Measurements from ENCODE around the gene ADGRV1.

- no peak for TF ChIP-seq CTCF (conservative IDR thresholded peaks at IDR 0.05; ENCODE audit: low read length)
- TF ChIP-seq EZH2phosphoT487 (IDR thresholded peaks at IDR 0.05; ENCODE audit: borderline replicate concordance), result no peak
Observed at GRCh38 chr5:90602681-90603080, 44.1 kb downstream of the ADGRV1 start.

Measured in Loucy (cell line).